Central memory CD8-positive, alpha-beta T cell (primary cell): Measurements from ENCODE around the gene ZAP70.

Experiments used
- ATAC-seq: fragments of 150-1000 bp; cut with Tn5 transposase; replicated peaks from 2 replicates; pipeline ENCODE4 v1.10.0; 2022; ENCODE audit warnings: mild to moderate bottlenecking, moderate FRiP score, moderate number of reproducible peaks; ENCODE audit not compliant: poor library complexity, severe bottlenecking; ENCODE audit errors: extremely low read depth
- DNase-seq, 2 donors: peaks; one replicate each; pipeline ENCODE4 v3.0.0; 2021; ENCODE audit warnings: low spot score in 2 of 2
- H3K27ac Mint-ChIP-seq: one replicate; pipeline ENCODE4 v1.8.0; 2022; ENCODE audit warnings: low read depth, mild to moderate bottlenecking, moderate library complexity, mixed read lengths
- H3K27me3 Mint-ChIP-seq: one replicate; pipeline ENCODE4 v1.8.0; 2022; ENCODE audit warnings: mixed read lengths
- H3K36me3 Mint-ChIP-seq: one replicate; pipeline ENCODE4 v1.8.0; 2022; ENCODE audit warnings: mild to moderate bottlenecking, moderate library complexity, mixed read lengths; ENCODE audit not compliant: insufficient read depth
- H3K4me1 Mint-ChIP-seq: one replicate; pipeline ENCODE4 v1.8.0; 2022; ENCODE audit warnings: mixed read lengths
- H3K4me3 Mint-ChIP-seq: one replicate; pipeline ENCODE4 v1.8.0; 2022; ENCODE audit warnings: mild to moderate bottlenecking, moderate library complexity, mixed read lengths
- H3K9me3 Mint-ChIP-seq: one replicate; pipeline ENCODE4 v1.8.0; 2022; ENCODE audit warnings: mixed read lengths

Gene ZAP70

GRCh38 chr2:97775074-97775473 is 61.7 kb downstream of the ZAP70 start:
- no peak overlapping the region for H3K27ac Mint-ChIP-seq
- DNase-seq: no peak
- no peak for ATAC-seq
- H3K27me3 Mint-ChIP-seq: no peaks in the 10 kb centered on the region
- H3K9me3 Mint-ChIP-seq: no peaks in the 10 kb centered on the region
- H3K4me3 Mint-ChIP-seq: no peak overlapping the region
- peaks cover 12% of the 10 kb centered on the region for H3K36me3 Mint-ChIP-seq
- H3K4me1 Mint-ChIP-seq: peaks cover 12% of the 10 kb centered on the region

- Mint-ChIP-seq H3K9me3 (no peaks in the 10 kb centered on the region), H3K27ac (no peak overlapping the region), H3K4me3 (no peak overlapping the region), H3K4me1 (peaks cover 10% of the 10 kb centered on the region), H3K27me3 (no peaks in the 10 kb centered on the region), H3K36me3 (peaks cover 11% of the 10 kb centered on the region)
- DNase-seq (no peak), ATAC-seq (no peak)
Observed at GRCh38 chr2:97779141-97779540, 65.8 kb downstream of the ZAP70 start.

GRCh38 chr2:97781981-97782380 is 68.6 kb downstream of the ZAP70 start:
- H3K27me3 Mint-ChIP-seq: no peaks in the 10 kb centered on the region
- H3K36me3 Mint-ChIP-seq: peaks cover 13% of the 10 kb centered on the region
- H3K4me3 Mint-ChIP-seq: no peak overlapping the region
- H3K27ac Mint-ChIP-seq: no peak overlapping the region
- H3K9me3 Mint-ChIP-seq: no peaks in the 10 kb centered on the region
- H3K4me1 Mint-ChIP-seq: peaks cover 5% of the 10 kb centered on the region
- DNase-seq: no peak
- no peak for ATAC-seq

GRCh38 chr2:97784953-97785352 is 71.6 kb downstream of the ZAP70 start:
- Mint-ChIP-seq H3K9me3 (no peaks in the 10 kb centered on the region), H3K36me3 (peaks cover 22% of the 10 kb centered on the region), H3K27me3 (no peaks in the 10 kb centered on the region), H3K27ac (no peak overlapping the region), H3K4me3 (no peak overlapping the region), H3K4me1 (no peaks in the 10 kb centered on the region)
- ATAC-seq: no peak
- no peak for DNase-seq

GRCh38 chr2:97785818-97786217 is 72.4 kb downstream of the ZAP70 start:
- DNase-seq: no peak
- no peak for ATAC-seq
- H3K27ac Mint-ChIP-seq: no peak overlapping the region
- H3K4me1 Mint-ChIP-seq: no peaks in the 10 kb centered on the region
- H3K27me3 Mint-ChIP-seq: no peaks in the 10 kb centered on the region
- peaks cover 21% of the 10 kb centered on the region for H3K36me3 Mint-ChIP-seq
- no peak overlapping the region for H3K4me3 Mint-ChIP-seq
- H3K9me3 Mint-ChIP-seq: no peaks in the 10 kb centered on the region

GRCh38 chr2:97788986-97789644 is 75.7 kb downstream of the ZAP70 start:
- ATAC-seq: no peak
- Mint-ChIP-seq H3K27ac (no peak overlapping the region), H3K27me3 (no peaks in the 10 kb centered on the region), H3K36me3 (peaks cover 36% of the 10 kb centered on the region), H3K9me3 (no peaks in the 10 kb centered on the region), H3K4me1 (no peaks in the 10 kb centered on the region), H3K4me3 (no peak overlapping the region)
- DNase-seq: no peak
